Measurements from ENCODE around the gene BRD4.

The BRD4 gene

GRCh38 chr19:15268192-15268927 lies 64.0 kb downstream of the BRD4 start:
- in situ Hi-C loops (cut with MboI; ENCODE audit: low sequenced_read_pairs): loop anchor here (10.0 kb wide), 1 partner anchor 286 kb away; no protein-coding TSS in a partner anchor
- no peak for DNase-seq (ENCODE audit: low spot score in 2 of 2)
- Histone ChIP-seq H3K4me1 (no peaks in the 10 kb centered on the region), H3K9me3 (no peaks in the 10 kb centered on the region), H3K4me3 (no peak overlapping the region), H3K36me3 (replicated peaks) (peaks cover 90% of the 10 kb centered on the region), H3K27me3 (ENCODE audit: low read depth) (no peaks in the 10 kb centered on the region)

GRCh38 chr19:15266683-15267082 lies 65.7 kb downstream of the BRD4 start:
- no peaks in the 10 kb centered on the region for H3K9me3 ChIP-seq
- no peak overlapping the region for H3K4me3 ChIP-seq
- in situ Hi-C loops (cut with MboI; ENCODE audit: low sequenced_read_pairs): loop anchor here (10.0 kb wide), 1 partner anchor 288 kb away; no protein-coding TSS in a partner anchor
- H3K36me3 ChIP-seq (replicated peaks): peaks cover 89% of the 10 kb centered on the region
- no peak for DNase-seq (ENCODE audit: low spot score in 2 of 2)
- H3K27me3 ChIP-seq (ENCODE audit: low read depth): no peaks in the 10 kb centered on the region
- no peaks in the 10 kb centered on the region for H3K4me1 ChIP-seq

GRCh38 chr19:15265850-15266248 lies 66.5 kb downstream of the BRD4 start:
- peaks cover 89% of the 10 kb centered on the region for H3K36me3 ChIP-seq (replicated peaks)
- H3K9me3 ChIP-seq: no peaks in the 10 kb centered on the region
- no peak overlapping the region for H3K4me3 ChIP-seq
- DNase-seq (ENCODE audit: low spot score in 2 of 2): no peak
- in situ Hi-C loops (cut with MboI; ENCODE audit: low sequenced_read_pairs): loop anchor here (10.0 kb wide), 1 partner anchor 289 kb away; no protein-coding TSS in a partner anchor
- no peaks in the 10 kb centered on the region for H3K27me3 ChIP-seq (ENCODE audit: low read depth)
- no peaks in the 10 kb centered on the region for H3K4me1 ChIP-seq

- in situ Hi-C loops (cut with MboI; ENCODE audit: low sequenced_read_pairs): loop anchor here (10.0 kb wide), 1 partner anchor 289 kb away; no protein-coding TSS in a partner anchor
Measured at GRCh38 chr19:15265214-15265849, 67.0 kb downstream of the BRD4 start.

GRCh38 chr19:15264933-15265206 lies 67.5 kb downstream of the BRD4 start:
- no peak overlapping the region for H3K4me3 ChIP-seq
- no peaks in the 10 kb centered on the region for H3K27me3 ChIP-seq (ENCODE audit: low read depth)
- H3K36me3 ChIP-seq (replicated peaks): peaks cover 87% of the 10 kb centered on the region
- no peak for DNase-seq (ENCODE audit: low spot score in 2 of 2)
- in situ Hi-C loops (cut with MboI; ENCODE audit: low sequenced_read_pairs): loop anchor here (10.0 kb wide), 1 partner anchor 290 kb away; no protein-coding TSS in a partner anchor
- H3K4me1 ChIP-seq: no peaks in the 10 kb centered on the region
- no peaks in the 10 kb centered on the region for H3K9me3 ChIP-seq

More at GRCh38 chr19:15265214-15265849, 67.0 kb downstream of the BRD4 start:
- Histone ChIP-seq H3K27me3 (ENCODE audit: low read depth) (no peaks in the 10 kb centered on the region), H3K9me3 (no peaks in the 10 kb centered on the region), H3K4me3 (no peak overlapping the region), H3K36me3 (replicated peaks) (peaks cover 87% of the 10 kb centered on the region), H3K4me1 (no peaks in the 10 kb centered on the region)
- no peak for DNase-seq (ENCODE audit: low spot score in 2 of 2)

- peak; percentile 26 to 88 for DNase-seq (ENCODE audit: low spot score in 2 of 2)
- H3K36me3 ChIP-seq (replicated peaks): peaks cover 89% of the 10 kb centered on the region
- H3K4me1 ChIP-seq: no peaks in the 10 kb centered on the region
- H3K27me3 ChIP-seq (ENCODE audit: low read depth): no peaks in the 10 kb centered on the region
- H3K4me3 ChIP-seq: no peak overlapping the region
- H3K9me3 ChIP-seq: no peaks in the 10 kb centered on the region
- in situ Hi-C loops (cut with MboI; ENCODE audit: low sequenced_read_pairs): loop anchor here (10.0 kb wide), 1 partner anchor 291 kb away; no protein-coding TSS in a partner anchor
Measured at GRCh38 chr19:15264061-15264932, 68.0 kb downstream of the BRD4 start.

- no peak for DNase-seq (ENCODE audit: low spot score in 2 of 2)
- H3K4me3 ChIP-seq: no peak overlapping the region
- no peaks in the 10 kb centered on the region for H3K9me3 ChIP-seq
- H3K27me3 ChIP-seq (ENCODE audit: low read depth): no peaks in the 10 kb centered on the region
- in situ Hi-C loops (cut with MboI; ENCODE audit: low sequenced_read_pairs): loop anchor here (10.0 kb wide), 1 partner anchor 291 kb away; no protein-coding TSS in a partner anchor
- peaks cover 90% of the 10 kb centered on the region for H3K36me3 ChIP-seq (replicated peaks)
- H3K4me1 ChIP-seq: no peaks in the 10 kb centered on the region
Measured at GRCh38 chr19:15263361-15263985, 68.9 kb downstream of the BRD4 start.

GRCh38 chr19:15262011-15262410 lies 70.3 kb downstream of the BRD4 start:
- in situ Hi-C loops (cut with MboI; ENCODE audit: low sequenced_read_pairs): loop anchor here (10.0 kb wide), 1 partner anchor 293 kb away; no protein-coding TSS in a partner anchor
- no peak for DNase-seq (ENCODE audit: low spot score in 2 of 2)
- Histone ChIP-seq H3K27me3 (ENCODE audit: low read depth) (no peaks in the 10 kb centered on the region), H3K9me3 (no peaks in the 10 kb centered on the region), H3K4me1 (no peaks in the 10 kb centered on the region), H3K4me3 (no peak overlapping the region), H3K36me3 (replicated peaks) (peaks cover 94% of the 10 kb centered on the region)

- DNase-seq (ENCODE audit: low spot score in 2 of 2): peak in 1 of 2 experiments; percentile 22
- in situ Hi-C loops (cut with MboI; ENCODE audit: low sequenced_read_pairs): loop anchor here (10.0 kb wide), 1 partner anchor 294 kb away; no protein-coding TSS in a partner anchor
- Histone ChIP-seq H3K4me1 (no peaks in the 10 kb centered on the region), H3K27me3 (ENCODE audit: low read depth) (no peaks in the 10 kb centered on the region), H3K36me3 (replicated peaks) (peaks cover 94% of the 10 kb centered on the region), H3K9me3 (no peaks in the 10 kb centered on the region), H3K4me3 (no peak overlapping the region)
Measured at GRCh38 chr19:15260939-15261338, 71.4 kb downstream of the BRD4 start.

- no peaks in the 10 kb centered on the region for H3K27me3 ChIP-seq (ENCODE audit: low read depth)
- in situ Hi-C loops (cut with MboI; ENCODE audit: low sequenced_read_pairs): loop anchor here (10.0 kb wide), 1 partner anchor 295 kb away; no protein-coding TSS in a partner anchor
- H3K36me3 ChIP-seq (replicated peaks): peaks cover 97% of the 10 kb centered on the region
- DNase-seq (ENCODE audit: low spot score in 2 of 2): no peak
- H3K4me1 ChIP-seq: no peaks in the 10 kb centered on the region
- no peaks in the 10 kb centered on the region for H3K9me3 ChIP-seq
- H3K4me3 ChIP-seq: no peak overlapping the region
Measured at GRCh38 chr19:15259907-15260306, 72.4 kb downstream of the BRD4 start.

GRCh38 chr19:15257782-15258181 lies 74.6 kb downstream of the BRD4 start:
- peaks cover 97% of the 10 kb centered on the region for H3K36me3 ChIP-seq (replicated peaks)
- H3K4me1 ChIP-seq: no peaks in the 10 kb centered on the region
- no peaks in the 10 kb centered on the region for H3K27me3 ChIP-seq (ENCODE audit: low read depth)
- H3K4me3 ChIP-seq: no peak overlapping the region
- DNase-seq (ENCODE audit: low spot score in 2 of 2): no peak
- in situ Hi-C loops (cut with MboI; ENCODE audit: low sequenced_read_pairs): no loop called here
- H3K9me3 ChIP-seq: no peaks in the 10 kb centered on the region

GRCh38 chr19:15256708-15257331 lies 75.5 kb downstream of the BRD4 start:
- Histone ChIP-seq H3K36me3 (replicated peaks) (peaks cover 98% of the 10 kb centered on the region), H3K27me3 (ENCODE audit: low read depth) (no peaks in the 10 kb centered on the region), H3K4me1 (no peaks in the 10 kb centered on the region), H3K4me3 (no peak overlapping the region), H3K9me3 (no peaks in the 10 kb centered on the region)
- no peak for DNase-seq (ENCODE audit: low spot score in 2 of 2)
- in situ Hi-C loops (cut with MboI; ENCODE audit: low sequenced_read_pairs): no loop called here

Measured in HAP-1 (cell line).